22Rv1 (cell line): Measurements from ENCODE around the gene RPGRIP1L.

ENCODE experiments used
- ZFX ChIP-seq: fragments of 450-650 bp; IDR thresholded peaks from 2 replicates; pipeline ENCODE4 v1.6.1; 2017; ENCODE audit warnings: antibody characterized with exemption, borderline replicate concordance
- TF ChIP-seq, protein P1 (sequence below): fragments of 450-650 bp; IDR thresholded peaks from 2 replicates; pipeline ENCODE4 v1.5.1; 2017; ENCODE audit warnings: mild to moderate bottlenecking

DNA sequence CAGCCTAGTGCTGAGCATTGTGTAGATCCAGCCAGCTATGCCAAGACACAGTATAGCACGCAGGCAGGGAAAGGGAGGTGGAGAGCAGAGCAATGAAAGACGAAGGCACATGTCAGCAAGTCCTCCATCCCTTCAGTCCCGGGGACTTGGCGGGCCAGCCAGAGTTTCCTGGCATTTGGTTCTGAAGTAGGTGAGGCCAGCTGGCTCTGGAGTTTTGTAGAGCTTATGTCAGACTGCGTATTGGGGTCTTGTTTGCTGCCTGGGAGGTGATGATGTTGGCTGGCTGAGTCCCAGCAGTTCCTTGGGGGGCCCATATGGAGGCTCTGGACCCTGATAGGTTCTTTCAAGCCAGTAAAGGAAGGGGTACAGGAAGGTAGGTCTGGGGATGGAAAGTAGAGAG is 144.9 kb downstream of the RPGRIP1L start:
- TF ChIP-seq, protein P1, sequence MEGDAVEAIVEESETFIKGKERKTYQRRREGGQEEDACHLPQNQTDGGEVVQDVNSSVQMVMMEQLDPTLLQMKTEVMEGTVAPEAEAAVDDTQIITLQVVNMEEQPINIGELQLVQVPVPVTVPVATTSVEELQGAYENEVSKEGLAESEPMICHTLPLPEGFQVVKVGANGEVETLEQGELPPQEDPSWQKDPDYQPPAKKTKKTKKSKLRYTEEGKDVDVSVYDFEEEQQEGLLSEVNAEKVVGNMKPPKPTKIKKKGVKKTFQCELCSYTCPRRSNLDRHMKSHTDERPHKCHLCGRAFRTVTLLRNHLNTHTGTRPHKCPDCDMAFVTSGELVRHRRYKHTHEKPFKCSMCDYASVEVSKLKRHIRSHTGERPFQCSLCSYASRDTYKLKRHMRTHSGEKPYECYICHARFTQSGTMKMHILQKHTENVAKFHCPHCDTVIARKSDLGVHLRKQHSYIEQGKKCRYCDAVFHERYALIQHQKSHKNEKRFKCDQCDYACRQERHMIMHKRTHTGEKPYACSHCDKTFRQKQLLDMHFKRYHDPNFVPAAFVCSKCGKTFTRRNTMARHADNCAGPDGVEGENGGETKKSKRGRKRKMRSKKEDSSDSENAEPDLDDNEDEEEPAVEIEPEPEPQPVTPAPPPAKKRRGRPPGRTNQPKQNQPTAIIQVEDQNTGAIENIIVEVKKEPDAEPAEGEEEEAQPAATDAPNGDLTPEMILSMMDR: no peak
- TF ChIP-seq ZFX: no peak
